Medulla oblongata (tissue), 1 donor: Measurements from ENCODE around the gene SEPTIN1.

Experiments used
- DNase-seq: peaks from one replicate; pipeline ENCODE4 v3.0.0-alpha.2; 2015; ENCODE audit errors: extremely low spot score

The SEPTIN1 gene, protein sequence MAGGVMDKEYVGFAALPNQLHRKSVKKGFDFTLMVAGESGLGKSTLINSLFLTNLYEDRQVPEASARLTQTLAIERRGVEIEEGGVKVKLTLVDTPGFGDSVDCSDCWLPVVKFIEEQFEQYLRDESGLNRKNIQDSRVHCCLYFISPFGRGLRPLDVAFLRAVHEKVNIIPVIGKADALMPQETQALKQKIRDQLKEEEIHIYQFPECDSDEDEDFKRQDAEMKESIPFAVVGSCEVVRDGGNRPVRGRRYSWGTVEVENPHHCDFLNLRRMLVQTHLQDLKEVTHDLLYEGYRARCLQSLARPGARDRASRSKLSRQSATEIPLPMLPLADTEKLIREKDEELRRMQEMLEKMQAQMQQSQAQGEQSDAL

DNA sequence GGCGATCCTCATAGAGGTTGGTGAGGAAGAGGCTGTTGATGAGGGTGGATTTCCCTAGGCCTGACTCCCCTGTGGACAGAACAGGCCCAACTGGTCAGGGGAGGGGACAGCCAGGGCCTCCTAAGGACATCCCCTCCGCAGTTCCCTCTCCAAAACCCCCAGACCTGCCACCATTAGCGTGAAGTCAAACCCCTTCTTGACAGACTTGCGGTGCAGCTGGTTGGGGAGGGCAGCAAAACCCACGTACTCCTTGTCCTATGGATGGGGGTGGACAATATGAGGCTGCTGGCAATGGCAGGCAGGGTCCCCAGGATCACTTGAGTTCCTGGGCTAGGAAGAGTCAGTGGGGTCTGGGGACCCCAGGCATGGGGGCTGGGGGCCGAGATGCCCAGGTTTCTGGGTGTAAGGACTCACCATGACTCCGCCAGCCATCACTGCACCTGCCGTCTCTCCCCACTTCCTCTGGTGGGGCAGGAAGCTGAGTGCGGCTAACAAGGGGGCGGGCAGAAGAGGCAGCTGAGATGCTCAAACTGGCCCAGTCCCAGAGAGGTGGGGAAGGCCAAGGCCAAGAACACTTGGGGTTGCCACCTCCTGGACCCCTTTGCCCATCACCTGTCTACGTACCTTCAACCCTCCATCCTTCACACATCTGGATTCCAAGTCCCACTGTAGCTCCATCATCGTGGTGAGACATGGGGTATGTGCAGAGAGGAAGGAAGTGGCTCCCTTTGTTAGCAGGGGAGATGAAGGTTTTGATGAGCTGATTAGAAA lies at the start of gene SEPTIN1:
Gene SEPTIN1, minus strand, starts transcription at position 451 of the 771 bp plus-strand sequence. Its CDS starts 19 bp downstream, at position 432.
- no peak for DNase-seq

DNA sequence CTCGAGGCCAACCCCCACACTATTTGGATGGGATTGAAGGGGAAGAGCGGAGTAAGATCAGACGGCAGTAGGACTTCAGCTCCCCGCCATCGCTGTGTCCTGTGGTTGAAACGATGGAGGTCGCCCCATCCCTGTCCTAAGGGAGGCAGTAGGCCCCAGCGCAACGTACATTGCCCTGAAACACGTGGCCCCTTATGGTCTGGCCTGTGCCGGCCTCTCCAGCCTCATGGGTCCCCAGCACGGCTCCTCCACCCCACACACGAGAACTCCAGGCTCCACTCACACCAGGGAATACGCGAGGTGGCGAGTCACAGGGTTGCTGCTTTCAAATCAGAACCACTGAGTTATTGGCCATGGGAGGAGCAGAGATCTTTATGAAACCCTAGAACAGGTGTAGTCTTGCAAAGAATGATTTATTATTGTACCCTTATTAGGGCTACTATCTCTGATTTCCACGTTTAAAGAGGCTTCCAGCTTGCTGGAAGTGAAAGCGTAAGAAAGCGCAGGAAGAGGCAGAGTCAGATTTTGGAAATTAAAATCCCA lies 48.1 kb upstream of the SEPTIN1 start:
- DNase-seq: no peak

DNA sequence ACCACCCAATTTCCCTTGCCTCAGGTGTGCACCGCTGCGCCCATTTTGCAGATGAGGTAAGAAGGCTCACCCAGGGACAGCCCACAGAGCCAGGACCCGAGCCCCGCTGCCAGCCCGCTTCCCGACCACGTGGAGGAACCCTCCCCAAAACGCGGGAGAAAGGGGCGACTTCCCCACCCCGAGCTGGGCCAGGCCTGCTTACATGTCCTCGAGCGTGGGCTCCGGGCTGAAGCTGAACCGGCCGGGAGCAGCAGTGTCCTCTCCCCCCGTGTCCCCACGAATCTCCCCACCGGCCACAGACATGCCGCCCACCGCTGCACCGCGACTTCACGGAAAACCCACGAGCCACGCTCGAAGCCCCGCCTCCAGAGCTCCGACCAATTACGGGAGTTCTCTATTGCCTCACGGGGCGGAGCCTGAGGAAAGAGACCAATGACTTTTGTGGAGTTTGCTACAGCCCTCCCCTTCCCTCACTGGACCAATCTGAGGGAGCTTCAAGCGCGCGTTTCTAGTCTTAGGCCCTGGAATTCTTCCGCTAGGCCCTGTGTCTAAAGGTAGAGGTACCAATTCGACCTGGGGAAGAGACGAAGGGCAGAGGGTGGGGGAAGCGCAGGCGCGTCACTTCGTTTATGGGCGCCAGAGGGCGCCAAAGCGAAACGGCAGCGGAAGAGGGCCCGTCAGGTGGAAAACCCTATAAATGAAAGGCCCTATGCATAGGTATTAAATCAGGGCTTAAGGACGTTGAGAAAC lies 47.5 kb upstream of the SEPTIN1 start, which contains the start of gene DCTPP1:
Gene DCTPP1, minus strand, starts transcription at position 353 of the 750 bp plus-strand sequence. Its CDS starts 50 bp downstream, at position 303.
- DNase-seq: peak; percentile 99

DNA sequence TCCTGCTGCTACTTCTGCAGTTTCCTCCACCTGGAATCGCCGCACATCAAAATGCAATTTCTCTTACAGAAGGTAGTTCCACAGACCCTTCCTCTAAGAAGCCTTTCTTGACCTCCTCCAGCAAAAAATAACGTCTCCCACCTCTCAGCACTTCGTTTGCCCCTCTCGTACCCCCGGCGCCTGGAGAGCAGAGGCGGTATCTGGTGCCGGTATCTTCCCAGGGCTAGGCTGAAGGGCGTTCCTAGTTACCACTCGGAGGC lies 47.0 kb upstream of the SEPTIN1 start:
- no peak for DNase-seq

DNA sequence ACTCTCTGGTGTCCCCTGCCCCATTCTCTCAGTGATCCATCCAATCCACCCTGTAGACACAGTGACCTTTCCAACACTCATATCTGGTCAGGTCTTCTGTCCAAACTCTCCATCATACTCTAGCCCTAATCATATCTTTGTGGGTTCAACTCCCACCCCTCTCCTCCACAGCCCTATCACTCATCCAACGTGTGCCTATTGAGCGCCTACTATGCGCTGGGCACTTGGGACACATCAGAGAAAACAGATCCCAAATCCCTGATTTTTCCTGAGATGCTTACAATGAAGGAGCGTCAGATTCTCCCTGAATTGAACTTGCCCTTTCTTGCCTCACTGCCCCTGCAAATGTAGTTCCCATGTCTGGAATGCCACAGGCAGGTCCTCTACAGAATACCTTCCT lies 45.7 kb upstream of the SEPTIN1 start:
- DNase-seq: no peak

DNA sequence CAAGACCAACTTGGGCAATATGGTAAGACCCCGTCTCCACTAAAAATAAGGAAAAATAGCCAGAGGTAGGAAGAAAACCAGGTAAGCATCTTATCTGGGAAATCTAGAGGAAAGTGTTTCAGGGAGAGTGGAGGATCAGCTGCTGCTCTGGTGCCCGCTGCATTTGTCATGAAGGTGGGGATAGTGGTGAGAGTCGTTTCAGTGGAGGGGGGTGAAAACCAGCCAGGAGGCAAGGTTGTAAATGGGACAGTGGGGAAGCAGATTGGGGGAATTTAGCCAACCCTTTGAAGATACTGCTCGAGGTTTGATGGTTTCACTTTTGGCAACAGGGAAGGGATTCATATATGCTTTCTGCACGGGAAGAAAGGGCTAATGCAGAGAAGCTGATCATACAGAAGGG lies 38.6 kb upstream of the SEPTIN1 start:
- DNase-seq: no peak

DNA sequence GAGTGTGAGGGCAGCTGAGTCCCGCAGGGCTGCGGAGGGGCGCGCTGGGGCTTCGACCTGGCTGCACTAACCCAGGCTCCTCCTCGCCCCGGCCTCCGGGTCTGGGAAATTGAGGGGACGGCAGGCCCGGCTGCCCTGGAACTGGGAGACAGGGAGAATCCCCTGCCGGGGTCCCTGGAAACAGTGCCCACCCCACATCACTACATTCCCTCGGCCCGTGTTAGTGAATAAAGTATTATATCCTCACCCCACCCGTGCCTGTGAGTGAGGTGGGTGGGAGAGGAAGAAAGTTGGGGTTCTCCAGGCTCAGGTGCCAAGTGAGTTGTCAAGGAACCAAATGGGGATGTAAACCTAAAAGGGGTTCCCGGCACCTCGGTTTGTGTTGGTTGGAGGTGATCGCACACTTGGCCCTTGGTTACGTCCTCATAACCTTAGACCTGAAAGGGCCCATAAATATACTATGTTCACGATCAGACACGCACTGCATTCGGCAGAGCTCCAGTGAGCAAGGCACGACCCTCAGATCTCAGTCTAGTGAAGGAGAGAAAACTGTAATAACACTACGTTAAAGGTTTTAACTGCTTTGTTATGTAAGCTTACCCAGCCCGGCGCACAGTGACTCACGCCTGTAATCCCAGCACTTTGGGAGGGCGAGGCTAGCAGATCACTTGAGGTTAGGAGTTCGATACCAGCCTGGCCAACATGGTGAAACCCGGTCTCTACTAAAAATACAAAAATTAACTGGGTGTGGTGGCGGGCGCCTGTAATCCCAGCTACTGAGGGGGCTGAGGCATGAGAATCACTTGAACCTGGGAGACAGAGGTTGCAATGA lies 36.2 kb upstream of the SEPTIN1 start:
- no peak for DNase-seq

DNA sequence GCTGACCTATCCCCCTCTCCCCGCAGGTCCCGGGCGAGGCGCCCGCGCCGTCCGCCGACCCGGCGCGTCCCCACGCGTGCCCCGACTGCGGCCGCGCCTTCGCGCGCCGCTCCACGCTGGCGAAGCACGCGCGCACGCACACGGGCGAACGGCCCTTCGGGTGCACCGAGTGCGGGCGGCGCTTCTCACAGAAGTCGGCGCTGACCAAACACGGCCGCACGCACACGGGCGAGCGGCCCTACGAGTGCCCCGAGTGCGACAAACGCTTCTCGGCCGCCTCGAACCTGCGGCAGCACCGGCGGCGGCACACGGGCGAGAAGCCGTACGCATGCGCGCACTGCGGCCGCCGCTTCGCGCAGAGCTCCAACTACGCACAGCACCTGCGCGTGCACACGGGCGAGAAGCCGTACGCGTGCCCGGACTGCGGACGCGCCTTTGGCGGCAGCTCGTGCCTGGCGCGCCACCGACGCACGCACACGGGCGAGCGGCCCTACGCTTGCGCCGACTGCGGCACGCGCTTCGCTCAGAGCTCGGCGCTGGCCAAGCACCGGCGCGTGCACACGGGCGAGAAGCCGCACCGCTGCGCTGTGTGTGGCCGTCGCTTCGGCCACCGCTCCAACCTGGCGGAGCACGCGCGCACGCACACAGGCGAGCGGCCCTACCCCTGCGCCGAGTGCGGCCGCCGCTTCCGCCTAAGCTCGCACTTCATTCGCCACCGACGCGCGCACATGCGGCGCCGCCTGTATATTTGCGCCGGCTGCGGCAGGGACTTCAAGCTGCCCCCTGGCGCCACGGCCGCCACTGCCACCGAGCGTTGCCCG lies 35.4 kb upstream of the SEPTIN1 start:
- DNase-seq: peak; percentile 60

DNA sequence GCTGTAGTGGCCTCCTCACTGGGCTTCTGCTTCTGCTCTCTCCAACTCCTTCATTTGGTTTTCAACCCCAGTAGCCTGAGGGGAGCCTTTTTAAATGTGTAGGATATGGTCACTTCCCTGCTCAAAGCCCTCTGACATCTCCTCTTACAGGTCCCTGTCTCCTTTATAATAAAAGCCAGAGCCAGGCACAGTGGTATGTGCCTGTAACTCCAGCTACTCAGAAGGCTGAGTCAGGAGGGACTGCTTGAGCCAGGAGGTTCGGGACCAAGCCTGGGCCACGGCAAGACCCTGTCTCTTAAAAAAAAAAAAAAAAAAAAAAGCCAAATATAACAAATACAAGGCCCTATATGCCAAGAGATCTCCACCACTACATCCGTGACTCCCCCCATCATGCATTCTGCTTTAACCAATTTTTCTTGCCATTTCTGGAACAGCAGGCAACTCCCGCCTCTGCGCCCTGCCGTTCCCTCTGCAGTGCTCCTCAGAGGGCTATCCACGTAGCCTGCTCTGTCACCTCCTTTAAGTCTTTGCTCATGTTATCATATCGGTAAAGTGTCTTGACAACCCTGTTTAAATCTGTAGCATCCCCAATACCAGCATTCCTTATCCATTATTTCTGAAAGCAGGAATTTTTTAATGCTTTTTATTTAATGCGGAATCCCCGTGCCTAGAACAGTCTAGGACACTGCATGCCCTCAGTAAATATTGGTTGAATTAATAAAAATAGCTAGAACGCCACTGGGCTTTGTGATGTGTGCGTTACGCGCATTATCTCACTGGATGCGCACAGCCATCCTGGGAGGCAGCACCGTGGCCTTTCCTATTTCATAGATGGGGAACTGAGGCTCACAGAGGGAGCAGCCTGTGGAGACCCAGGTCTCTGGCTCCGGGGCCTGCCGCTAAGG lies 34.5 kb upstream of the SEPTIN1 start:
- no peak for DNase-seq

DNA sequence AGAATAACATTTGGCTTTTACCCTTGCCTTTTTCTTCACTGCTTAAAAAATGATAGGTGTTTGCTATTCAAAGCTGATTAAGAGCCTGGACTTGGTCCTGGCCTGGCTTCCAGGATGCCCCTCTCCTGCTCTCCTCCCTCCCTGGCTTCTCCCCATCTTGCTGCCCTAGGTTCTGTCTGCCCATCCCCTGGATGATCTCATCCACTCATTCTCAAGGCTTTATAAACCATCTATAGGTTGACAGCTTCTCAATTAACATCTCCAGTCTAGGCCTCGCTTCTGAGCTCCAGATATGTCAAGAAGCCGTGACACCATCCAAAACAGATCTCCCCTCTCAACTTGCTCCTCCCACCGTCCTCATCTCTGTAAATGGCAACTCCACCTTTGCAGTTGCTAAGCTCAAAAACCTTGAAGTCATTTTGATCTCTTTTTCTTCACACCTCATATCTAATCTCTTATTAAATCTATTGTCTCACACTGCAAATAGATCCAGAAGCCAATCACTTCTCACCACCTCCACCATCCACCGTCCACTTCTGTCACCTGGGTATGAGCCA lies 33.8 kb upstream of the SEPTIN1 start:
- DNase-seq: no peak

DNA sequence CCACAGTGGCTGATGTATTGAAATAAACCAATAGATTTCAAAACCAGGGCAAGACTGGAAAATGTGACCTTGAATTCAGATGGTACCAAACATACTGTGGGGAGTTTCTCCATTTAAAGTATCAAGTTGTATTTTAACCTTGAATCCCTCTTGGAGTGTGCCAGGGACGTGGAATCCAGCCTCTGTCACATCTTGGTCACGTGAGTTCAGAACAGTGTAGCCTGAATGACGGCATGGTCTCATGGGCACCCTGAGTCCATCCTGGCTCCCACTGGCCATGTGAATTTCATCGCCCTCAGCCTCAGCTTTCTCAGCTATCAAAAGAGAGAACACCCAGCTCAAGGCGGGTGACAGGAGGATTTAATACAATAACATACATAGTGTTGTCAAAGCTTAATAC lies 31.8 kb upstream of the SEPTIN1 start:
- DNase-seq: no peak

DNA sequence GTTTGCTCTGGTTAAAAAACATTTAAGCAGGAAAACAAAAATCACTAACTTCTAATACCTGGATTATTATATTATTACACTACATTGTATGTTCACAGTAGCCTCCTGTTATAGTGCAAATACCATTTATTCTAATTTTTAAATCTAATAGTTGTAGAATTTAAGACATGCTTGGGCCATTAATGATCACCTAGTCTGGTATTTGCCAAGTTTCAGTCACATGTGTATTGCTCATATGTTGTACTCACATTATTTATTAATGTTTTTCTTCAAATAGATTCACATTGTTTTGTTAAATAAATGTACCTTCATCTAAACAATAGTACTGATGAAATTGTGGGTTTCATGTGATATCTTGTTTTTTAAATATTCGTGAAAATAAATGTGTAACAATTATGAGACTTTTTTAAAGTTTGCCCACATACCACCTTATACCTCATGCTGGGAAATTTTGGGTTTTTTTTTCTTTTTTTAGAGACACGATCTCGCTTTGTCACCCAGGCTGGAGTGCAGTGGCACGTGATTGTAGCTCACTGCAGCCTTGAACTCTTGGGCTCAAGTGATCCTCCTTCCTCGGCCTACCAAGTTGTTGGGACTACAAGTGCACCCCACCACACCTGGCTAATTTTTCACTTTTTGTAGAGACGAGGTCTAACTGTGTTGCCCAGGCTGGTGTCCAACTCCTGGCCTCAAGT lies 30.9 kb upstream of the SEPTIN1 start:
- DNase-seq: no peak

DNA sequence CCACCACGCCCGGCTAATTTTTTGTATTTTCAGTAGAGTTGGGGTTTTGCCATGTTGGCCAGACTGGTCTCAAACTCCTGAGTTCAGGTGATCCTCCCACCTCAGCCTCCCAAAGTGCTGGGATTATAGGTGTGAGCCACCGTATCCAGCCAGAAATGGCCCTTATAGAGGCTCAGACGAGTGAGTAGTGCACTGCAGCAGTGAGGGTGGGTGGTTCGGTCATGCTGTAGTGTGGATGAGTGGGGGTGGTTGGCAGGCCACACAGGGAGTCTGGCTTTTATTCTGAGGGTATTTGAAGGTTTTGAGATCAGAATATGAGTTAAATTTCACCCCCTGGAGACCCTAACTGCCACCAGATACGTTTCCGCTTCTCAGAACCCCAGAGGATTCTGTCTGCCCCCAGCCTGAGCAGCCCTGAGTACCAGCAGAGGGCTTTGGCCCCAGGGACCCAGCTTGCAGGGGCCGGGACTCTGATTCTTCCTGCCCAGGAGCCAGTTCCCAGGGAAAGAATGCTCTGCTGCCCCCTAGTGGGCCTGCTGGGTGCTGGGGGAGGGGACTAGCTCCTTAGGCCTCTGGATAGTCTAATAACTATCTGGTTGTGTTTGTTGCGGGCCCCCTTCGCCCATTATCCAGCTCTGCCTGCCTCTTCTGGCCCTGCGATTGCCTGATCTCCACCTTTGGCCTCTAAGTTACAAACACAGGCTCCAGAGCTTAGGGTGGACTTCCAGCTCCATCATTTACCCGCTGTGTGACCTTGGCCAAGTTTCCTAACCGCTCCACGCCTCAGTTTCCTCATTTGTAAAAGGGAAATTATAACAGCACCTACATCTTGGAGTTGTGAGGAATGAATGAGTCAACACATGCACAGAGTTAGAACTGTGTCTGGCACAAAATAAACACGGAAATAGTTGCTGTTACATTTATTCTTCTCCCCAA lies 27.0 kb upstream of the SEPTIN1 start:
- peak; percentile 95 for DNase-seq

DNA sequence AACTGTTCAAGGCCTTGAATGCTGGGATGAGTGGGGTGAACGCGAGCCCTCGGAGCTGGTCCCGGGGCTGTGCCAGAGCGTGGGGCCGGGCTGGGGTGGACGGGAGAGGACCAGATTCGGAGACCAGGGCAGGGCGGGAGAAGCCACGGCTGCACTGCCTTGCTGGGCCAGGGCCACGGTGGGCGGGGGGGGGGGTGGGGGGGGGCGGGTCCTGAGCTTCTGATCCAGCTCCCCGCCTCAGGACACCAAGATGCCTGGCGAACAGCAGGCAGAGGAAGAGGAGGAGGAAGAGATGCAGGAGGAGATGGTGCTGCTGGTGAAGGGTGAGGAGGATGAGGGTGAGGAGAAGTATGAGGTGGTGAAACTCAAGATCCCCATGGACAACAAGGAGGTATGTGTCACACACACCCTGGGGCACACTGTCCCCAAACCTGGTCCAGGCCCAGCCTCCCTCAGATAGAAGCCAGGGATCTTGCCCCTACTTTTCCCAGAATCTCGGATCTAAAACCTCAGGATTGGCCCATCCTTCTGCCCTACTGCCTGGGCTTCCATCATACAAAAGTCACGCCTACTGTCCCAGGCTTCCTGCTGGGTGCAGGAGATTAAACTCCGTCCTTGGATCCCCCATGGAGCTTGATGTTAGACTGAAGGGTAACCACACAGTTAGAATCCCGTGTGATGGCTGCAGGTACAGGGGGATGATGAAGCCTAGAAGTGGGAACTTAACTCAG lies 25.6 kb upstream of the SEPTIN1 start:
- no peak for DNase-seq

DNA sequence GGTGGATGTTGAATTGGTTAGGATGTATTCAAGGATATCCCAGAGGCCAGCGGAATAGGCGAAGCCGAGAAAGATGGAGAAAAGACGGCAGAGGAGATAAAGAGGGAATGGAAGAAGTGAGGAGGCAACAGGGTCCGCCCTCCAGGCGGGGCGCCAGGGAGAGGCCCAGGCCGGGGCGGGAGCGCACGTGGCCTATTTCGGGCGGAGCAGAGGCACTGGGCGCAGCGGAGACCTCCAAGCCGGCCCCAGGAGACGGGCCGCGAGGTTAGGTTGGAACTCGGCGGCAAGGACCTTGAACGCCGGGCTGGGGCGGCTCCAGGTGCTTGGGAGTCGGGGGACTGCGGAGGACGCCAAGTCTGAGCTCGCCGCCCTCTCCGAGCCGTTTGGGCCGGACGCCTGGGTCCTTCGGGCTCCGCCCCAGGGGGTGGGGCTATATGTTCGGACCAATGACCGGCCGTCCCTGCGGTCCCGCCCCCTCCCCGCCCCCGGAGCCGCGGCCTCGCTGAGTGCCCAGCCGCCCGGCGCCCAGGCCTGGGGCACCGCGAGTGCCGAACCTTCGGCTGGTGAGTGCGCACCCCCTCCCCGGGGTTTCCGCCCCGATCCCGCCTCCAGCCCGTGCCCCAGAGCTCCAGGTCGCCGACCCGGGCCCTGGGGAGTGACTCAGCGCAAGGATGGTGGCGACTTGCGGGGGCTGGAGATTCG lies 24.9 kb upstream of the SEPTIN1 start, which contains the start of gene ZNF771:
Gene ZNF771, plus strand, starts transcription at position 505 of the 702 bp plus-strand sequence. CDS start 448 bp downstream, outside the sequence.
- peak; percentile 96 for DNase-seq

DNA sequence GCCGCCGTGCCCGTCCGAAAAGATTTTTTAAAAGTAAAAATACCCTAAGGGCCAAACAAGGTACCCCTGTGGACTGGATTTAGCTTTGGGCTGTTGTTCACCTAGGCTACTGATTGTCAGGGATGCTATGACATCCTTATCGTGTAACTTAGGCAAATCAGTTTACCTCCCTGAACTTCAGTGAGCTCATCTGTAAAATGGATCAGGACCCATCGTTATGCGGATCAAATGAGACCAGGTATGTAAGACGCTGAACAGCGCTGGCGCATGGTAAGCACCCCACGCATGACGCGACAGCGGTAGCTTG lies 24.4 kb upstream of the SEPTIN1 start:
- DNase-seq: no peak
